ENCODE measurements around the gene AUTS2. TPM values are rescaled to one million over a fixed set of nuclear protein-coding genes. Genes with fewer than 3 reads are reported as not detected.

Gene AUTS2
- total RNA-seq, 3 donors from 2014 or later, result 31.5 to 94.3 (median 81.3) TPM

GRCh38 chr7:70680306-70680705 is 1082.0 kb downstream of the AUTS2 start:
- no peak for DNase-seq (ENCODE audit: low spot score in 2 of 2)
- Histone ChIP-seq H3K27me3 (no peaks in the 10 kb centered on the region), H3K4me1 (no peaks in the 10 kb centered on the region), H3K27ac (no peak overlapping the region), H3K9me3 (no peaks in the 10 kb centered on the region), H3K4me3 (no peak overlapping the region), H3K36me3 (no peaks in the 10 kb centered on the region)
- no peak for TF ChIP-seq POLR2A (IDR thresholded peaks at IDR 0.05)
- no peak for TF ChIP-seq POLR2AphosphoS5 (IDR thresholded peaks at IDR 0.05)
- no peak for TF ChIP-seq CTCF (IDR thresholded peaks at IDR 0.05)
- intact Hi-C loops (cut with DNase I; ENCODE audit: low total_unique reads), result no loop called here

GRCh38 chr7:70680743-70681468 is 1082.6 kb downstream of the AUTS2 start:
- intact Hi-C loops (cut with DNase I; ENCODE audit: low total_unique reads), result no loop called here
- no peak overlapping the region for H3K27ac ChIP-seq
- H3K27me3 ChIP-seq, result no peaks in the 10 kb centered on the region
- H3K36me3 ChIP-seq, result no peaks in the 10 kb centered on the region
- H3K4me3 ChIP-seq, result no peak overlapping the region
- DNase-seq (ENCODE audit: low spot score in 2 of 2), result no peak
- TF ChIP-seq POLR2AphosphoS5 (IDR thresholded peaks at IDR 0.05), result no peak
- TF ChIP-seq POLR2A (IDR thresholded peaks at IDR 0.05), result no peak
- no peak for TF ChIP-seq CTCF (IDR thresholded peaks at IDR 0.05)
- H3K9me3 ChIP-seq, result no peaks in the 10 kb centered on the region
- no peaks in the 10 kb centered on the region for H3K4me1 ChIP-seq

DNA sequence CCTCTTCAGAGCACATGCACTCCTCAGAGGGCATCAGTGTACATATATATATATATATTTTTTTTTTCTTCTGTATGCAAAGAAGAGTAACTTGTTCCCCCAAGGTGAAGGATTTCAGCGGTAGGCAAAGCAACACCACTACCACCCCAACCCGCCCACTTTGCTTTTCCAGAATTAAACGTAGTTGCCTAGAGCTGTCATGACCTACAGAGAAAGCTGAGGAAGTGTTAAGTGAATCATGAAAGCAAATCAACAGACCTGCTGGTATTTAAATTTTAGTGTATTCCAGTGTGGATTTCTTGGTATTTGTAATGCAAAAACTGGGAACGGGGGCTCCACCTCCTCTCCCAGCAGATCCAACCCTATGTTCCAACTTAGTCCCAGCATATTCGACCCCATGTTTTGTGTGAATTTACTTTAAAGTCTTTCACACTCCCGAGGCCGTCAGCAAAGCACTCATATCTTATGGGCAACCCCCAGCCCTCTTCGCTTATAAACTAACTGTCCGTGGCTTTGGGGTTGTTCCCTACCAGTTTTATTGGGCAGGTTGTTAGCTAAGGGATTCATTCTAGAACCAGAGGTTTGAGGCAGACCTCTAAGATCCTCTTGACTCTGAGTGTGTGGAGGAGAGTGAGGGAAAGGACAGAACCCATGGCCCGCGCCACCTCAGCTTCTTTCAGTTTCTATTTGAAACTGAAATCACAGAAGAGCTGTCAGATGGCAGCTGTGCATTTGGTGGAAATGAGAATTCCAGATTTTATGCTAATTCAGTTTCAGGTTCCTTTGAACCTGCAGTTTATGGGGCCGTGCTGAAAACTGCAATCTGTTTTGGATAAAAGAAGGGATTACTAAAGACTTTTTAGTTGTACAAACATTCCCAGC is 1083.4 kb downstream of the AUTS2 start:
- H3K27me3 ChIP-seq, result no peaks in the 10 kb centered on the region
- H3K9me3 ChIP-seq, result no peaks in the 10 kb centered on the region
- TF ChIP-seq CTCF (IDR thresholded peaks at IDR 0.05) (no peak), POLR2A (IDR thresholded peaks at IDR 0.05) (no peak), POLR2AphosphoS5 (IDR thresholded peaks at IDR 0.05) (no peak)
- DNase-seq (ENCODE audit: low spot score in 2 of 2), result no peak
- H3K36me3 ChIP-seq, result no peaks in the 10 kb centered on the region
- peak overlapping the region in 2 of 3 donors; percentile 3 to 25 for H3K4me3 ChIP-seq
- intact Hi-C loops (cut with DNase I; ENCODE audit: low total_unique reads), result no loop called here
- H3K4me1 ChIP-seq, result no peaks in the 10 kb centered on the region
- no peak overlapping the region for H3K27ac ChIP-seq

DNA sequence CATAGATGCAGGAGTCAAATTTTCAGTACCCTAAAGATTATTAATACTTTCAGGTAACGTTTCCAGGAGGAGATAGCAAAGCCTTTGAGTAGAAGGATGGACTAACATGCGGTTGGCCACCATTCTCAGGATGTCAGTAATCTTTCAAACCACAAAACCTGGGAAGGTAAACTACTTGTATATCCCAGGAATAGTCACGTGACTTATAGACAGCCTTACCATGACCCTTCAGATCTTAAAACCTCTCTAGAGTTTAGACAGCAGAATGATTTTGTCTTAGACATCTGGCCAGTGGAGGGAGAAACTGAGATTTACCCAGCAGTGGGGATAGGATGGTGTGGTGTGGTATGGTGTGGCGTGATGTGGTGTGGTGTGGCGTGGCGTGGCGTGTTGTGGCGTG is 1085.9 kb downstream of the AUTS2 start:
- intact Hi-C loops (cut with DNase I; ENCODE audit: low total_unique reads), result no loop called here

More for the DNA sequence above, 1085.9 kb downstream of the AUTS2 start:
- H3K4me1 ChIP-seq, result no peaks in the 10 kb centered on the region
- H3K4me3 ChIP-seq, result no peak overlapping the region
- no peaks in the 10 kb centered on the region for H3K27me3 ChIP-seq
- no peaks in the 10 kb centered on the region for H3K9me3 ChIP-seq
- no peak overlapping the region for H3K27ac ChIP-seq
- H3K36me3 ChIP-seq, result no peaks in the 10 kb centered on the region
- DNase-seq (ENCODE audit: low spot score in 2 of 2), result no peak
- TF ChIP-seq POLR2A (IDR thresholded peaks at IDR 0.05) (no peak), CTCF (IDR thresholded peaks at IDR 0.05) (no peak), POLR2AphosphoS5 (IDR thresholded peaks at IDR 0.05) (no peak)

Measured in breast epithelium (tissue), 4 donors.